Tibial artery (tissue), 4 donors: ENCODE data around the gene UAP1L1.
A peak's percentile ranks its signal among the peaks of the same experiment; 100 is the strongest.
"Not testable (repeated sequence)": the region's sequence is repeated elsewhere in the genome, so short reads cannot be mapped to it uniquely, and the experiment has no call there.

Experiments used
- DNase-seq, 2 donors: peaks; one replicate each; pipeline ENCODE4 v3.0.0-alpha.2; 2019
- H3K27ac ChIP-seq, 2 donors: fragments of 200-600 bp; sonication (generic) in 1 of 2; 1 replicate in 1 of 2; 2 replicates in 1 of 2; pipeline ENCODE4 v1.5.1; 2018 to 2019; ENCODE audit warnings: mild to moderate bottlenecking in 1 of 2
- H3K27me3 ChIP-seq, 2 donors: fragments of 200-600 bp; sonication (generic) in 1 of 2; one replicate each; pipeline versions ENCODE4 v1.5.1 to v1.6.0; 2016 to 2019
- H3K36me3 ChIP-seq, 3 donors: fragments of 200-600 bp; sonication (generic) in 2 of 3; one replicate each; pipeline ENCODE4 v1.5.1; 2016 to 2019; ENCODE audit warnings: mild to moderate bottlenecking in 2 of 3
- H3K4me1 ChIP-seq, 4 donors: fragments of 200-600 bp; sonication (generic) in 2 of 4; 1 replicate in 3 of 4; 2 replicates in 1 of 4; pipeline ENCODE4 v1.5.1; 2016 to 2019
- H3K4me3 ChIP-seq, 2 donors: fragments of 200-600 bp; sonication (generic) in 1 of 2; 1 replicate in 1 of 2; 2 replicates in 1 of 2; pipeline ENCODE4 v1.5.1; 2018 to 2019; ENCODE audit warnings: mild to moderate bottlenecking in 2 of 2
- H3K9me3 ChIP-seq, 3 donors: fragments of 200-600 bp; sonication (generic) in 1 of 3; one replicate each; pipeline ENCODE4 v1.5.1; 2016 to 2019
- intact Hi-C: fragments of 100-400 bp; cut with DNase I; formaldehyde crosslinking; loops from one replicate; pipeline ENCODE4 v1.15.0; 2023; ENCODE audit warnings: low total_unique reads
- TF ChIP-seq, protein P1 (sequence below), 2 experiments: fragments of 200-600 bp in 1 of 2; fragments of 450-650 bp in 1 of 2; IDR thresholded peaks; one replicate each; pipeline ENCODE4 v1.5.1; 2017 to 2019; ENCODE audit warnings: antibody characterized with exemption in 2 of 2, mild to moderate bottlenecking in 1 of 2, moderate library complexity in 1 of 2

UAP1L1 gene

DNA sequence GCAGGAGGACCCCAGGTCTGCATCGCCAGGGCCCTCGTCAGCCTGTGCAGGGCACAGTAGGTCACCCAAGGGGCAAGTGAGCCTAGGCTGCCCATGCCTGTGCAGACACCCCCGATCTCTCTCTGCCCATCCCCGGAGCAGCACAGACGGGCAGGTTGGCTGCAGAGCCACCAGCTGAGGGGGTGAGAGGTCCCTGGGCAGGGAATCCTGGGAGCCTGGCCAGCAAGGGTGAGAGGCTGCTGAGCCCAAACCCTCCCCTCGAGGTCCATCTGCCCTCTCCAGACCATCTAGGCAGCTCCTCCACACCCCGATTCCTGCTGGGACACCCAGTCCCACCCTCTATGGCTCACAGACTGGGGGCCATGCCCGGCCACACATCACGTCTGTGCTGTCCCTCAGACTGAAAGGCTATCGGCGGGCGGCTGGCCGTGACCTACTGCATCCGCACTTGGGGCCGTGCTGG, 40.0 kb downstream of the UAP1L1 start:
- Histone ChIP-seq H3K4me1 (peaks cover 0 to 19% (median 13%) of the 10 kb centered on the region in 4 donors), H3K36me3 (peaks cover 0 to 11% (median 6%) of the 10 kb centered on the region in 3 donors), H3K9me3 (no peaks in the 10 kb centered on the region), H3K27me3 (peaks cover 0 to 36% of the 10 kb centered on the region in 2 donors), H3K4me3 (no peak overlapping the region), H3K27ac (no peak overlapping the region)
- TF ChIP-seq, protein P1, sequence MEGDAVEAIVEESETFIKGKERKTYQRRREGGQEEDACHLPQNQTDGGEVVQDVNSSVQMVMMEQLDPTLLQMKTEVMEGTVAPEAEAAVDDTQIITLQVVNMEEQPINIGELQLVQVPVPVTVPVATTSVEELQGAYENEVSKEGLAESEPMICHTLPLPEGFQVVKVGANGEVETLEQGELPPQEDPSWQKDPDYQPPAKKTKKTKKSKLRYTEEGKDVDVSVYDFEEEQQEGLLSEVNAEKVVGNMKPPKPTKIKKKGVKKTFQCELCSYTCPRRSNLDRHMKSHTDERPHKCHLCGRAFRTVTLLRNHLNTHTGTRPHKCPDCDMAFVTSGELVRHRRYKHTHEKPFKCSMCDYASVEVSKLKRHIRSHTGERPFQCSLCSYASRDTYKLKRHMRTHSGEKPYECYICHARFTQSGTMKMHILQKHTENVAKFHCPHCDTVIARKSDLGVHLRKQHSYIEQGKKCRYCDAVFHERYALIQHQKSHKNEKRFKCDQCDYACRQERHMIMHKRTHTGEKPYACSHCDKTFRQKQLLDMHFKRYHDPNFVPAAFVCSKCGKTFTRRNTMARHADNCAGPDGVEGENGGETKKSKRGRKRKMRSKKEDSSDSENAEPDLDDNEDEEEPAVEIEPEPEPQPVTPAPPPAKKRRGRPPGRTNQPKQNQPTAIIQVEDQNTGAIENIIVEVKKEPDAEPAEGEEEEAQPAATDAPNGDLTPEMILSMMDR (IDR thresholded peaks at IDR 0.05), result no peak
- DNase-seq, result no peak
- intact Hi-C loops, result loop anchor here (1.0 kb wide), 1 partner anchor 14 kb away; no protein-coding TSS in a partner anchor

- H3K27ac ChIP-seq, H3K9me3 ChIP-seq, H3K4me3 ChIP-seq, H3K36me3 ChIP-seq, intact Hi-C loops, DNase-seq: not testable (repeated sequence)
- Histone ChIP-seq H3K4me1 (peaks cover 0 to 19% (median 13%) of the 10 kb centered on the region in 4 donors), H3K27me3 (peaks cover 0 to 28% of the 10 kb centered on the region in 2 donors)
These were observed 40.8 kb downstream of the UAP1L1 start for GRCh38 chr9:137118092-137118603.

DNA sequence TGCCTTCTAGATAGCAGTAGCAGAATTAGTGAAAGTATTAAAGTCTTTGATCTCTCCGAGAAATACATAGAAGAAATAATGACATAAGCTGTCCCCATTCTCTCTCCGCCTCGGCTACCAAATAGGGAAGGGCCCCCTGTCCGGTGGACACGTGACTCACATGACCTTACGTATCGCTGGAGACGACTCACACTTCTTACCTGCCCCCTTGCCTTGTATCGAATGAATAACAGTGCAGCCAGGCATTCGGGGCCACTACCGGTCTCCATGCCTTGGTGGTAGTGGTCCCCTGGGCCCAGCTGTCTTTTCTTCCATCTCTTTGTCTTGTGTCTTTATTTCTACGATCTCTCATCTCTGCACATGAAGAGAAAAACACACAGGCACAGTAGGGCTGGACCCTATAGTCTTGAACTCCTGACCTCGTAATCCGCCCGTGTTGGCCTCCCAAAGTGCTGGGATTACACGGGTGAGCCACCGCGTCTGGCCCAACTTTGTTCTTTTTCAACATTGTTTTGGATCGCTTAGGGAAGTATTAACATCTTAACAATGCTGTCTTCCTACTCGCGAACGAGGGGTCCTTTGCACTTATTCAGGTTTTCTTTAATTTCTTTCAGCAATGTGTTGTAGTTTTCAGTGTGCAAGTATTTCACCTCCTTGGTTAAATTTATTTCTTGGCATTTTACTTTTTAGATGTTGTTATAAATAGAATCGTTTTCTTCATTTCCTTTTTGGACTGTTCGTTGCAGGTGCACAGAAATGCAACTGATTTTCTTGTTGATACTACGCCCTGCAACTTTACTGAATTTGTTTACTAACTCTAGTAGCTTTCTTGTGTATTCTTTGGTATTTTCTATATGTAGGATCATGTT, 44.8 kb downstream of the UAP1L1 start:
- H3K9me3 ChIP-seq, H3K27ac ChIP-seq, H3K4me1 ChIP-seq, DNase-seq, H3K36me3 ChIP-seq, H3K27me3 ChIP-seq, H3K4me3 ChIP-seq: not testable (repeated sequence)
- intact Hi-C loops, result loop anchor here (2.0 kb wide), 1 partner anchor 109 kb away; the partner anchor contains the start of gene SLC34A3

DNA sequence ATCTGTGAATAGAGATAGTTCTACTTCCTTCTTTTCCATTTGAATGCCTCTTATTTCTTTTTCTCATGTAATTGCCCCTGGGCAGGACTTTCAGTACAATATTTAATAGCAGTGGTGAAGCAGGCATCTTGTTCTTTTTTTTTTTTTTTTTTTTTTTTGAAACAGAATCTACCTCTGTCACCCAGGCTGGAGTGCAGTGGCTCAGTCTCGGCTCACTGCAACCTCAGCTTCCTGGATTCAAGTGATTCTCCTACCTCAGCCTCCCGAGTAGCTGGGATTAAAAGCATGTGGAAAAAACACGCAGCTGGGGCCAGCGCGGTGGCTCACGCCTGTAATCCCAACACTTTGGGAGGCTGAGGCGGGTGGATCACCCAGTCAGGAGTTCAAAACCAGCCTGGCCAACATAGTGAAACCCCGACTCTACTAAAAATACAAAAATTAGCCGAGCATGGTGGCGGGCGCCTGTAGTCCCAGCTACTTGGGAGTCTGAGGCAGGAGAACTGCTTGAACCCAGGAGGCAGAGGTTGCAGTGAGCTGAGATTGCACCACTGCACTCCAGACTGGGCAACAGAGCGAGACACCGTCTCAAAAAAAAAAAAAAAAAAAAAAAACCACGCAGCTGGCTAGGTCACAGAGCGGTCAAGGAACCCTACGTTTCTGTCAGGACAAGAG, 45.6 kb downstream of the UAP1L1 start:
- H3K4me3 ChIP-seq, H3K9me3 ChIP-seq, DNase-seq, H3K36me3 ChIP-seq, H3K27ac ChIP-seq, H3K27me3 ChIP-seq, H3K4me1 ChIP-seq: not testable (repeated sequence)
- intact Hi-C loops, result loop anchor here (2.0 kb wide), 1 partner anchor 108 kb away; the partner anchor contains the start of gene SLC34A3

DNA sequence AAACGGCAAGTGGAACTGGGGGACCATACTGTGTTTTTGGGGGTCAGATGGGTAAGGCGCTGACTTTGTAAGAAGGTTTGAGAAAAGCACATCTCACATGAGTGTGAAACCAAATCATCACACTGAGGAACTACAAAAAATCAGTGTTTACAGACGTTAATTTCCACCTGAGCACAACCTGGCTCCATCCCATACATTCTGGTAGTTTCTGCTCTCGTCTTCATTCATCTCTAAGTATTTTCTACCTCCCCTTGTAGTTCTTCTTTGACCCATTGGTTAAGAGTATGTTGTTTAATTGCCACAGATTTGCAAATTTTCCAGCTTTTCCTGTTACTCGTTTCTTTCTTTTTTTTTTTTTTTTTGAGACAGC, 46.1 kb downstream of the UAP1L1 start:
- Histone ChIP-seq H3K4me3 (no peak overlapping the region), H3K27ac (no peak overlapping the region), H3K9me3 (no peaks in the 10 kb centered on the region), H3K27me3 (peaks cover 0 to 11% of the 10 kb centered on the region in 2 donors), H3K36me3 (no peaks in the 10 kb centered on the region), H3K4me1 (peaks cover 0 to 12% (median 7%) of the 10 kb centered on the region in 4 donors)
- DNase-seq, result no peak
- intact Hi-C loops, result loop anchor here (2.0 kb wide), 1 partner anchor 107 kb away; the partner anchor contains the start of gene SLC34A3
- TF ChIP-seq, protein P1 (IDR thresholded peaks at IDR 0.05), result no peak

DNA sequence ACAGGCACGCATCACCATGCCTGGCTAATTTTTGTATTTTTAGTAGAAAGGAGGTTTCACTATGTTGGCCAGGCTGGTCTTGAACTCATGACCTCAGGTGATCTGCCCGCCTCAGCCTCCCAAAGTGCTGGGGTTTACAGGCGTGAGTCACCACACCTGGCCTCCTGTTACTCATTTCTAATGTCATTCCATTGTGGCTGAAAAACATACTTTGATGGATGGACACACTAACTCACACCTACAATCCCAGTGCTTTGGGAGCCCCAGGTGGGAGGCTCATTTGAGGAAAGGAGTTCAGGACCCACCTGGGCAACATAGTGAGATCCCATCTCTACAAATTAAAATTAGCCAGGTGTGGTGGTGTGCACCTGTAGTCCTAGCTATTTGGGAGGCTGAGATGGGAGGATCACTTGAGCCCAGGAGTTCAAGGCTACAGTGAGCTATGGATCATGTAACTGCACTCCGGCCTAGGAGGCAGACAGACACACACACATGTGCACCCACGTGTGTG, 46.7 kb downstream of the UAP1L1 start:
- intact Hi-C loops, result loop anchor here (2.0 kb wide), 1 partner anchor 107 kb away; the partner anchor contains the start of gene SLC34A3
- H3K4me3 ChIP-seq, H3K27ac ChIP-seq, H3K36me3 ChIP-seq, DNase-seq, H3K9me3 ChIP-seq: not testable (repeated sequence)
- Histone ChIP-seq H3K27me3 (peaks cover 0 to 15% of the 10 kb centered on the region in 2 donors), H3K4me1 (peaks cover 0 to 17% (median 8%) of the 10 kb centered on the region in 4 donors)

DNA sequence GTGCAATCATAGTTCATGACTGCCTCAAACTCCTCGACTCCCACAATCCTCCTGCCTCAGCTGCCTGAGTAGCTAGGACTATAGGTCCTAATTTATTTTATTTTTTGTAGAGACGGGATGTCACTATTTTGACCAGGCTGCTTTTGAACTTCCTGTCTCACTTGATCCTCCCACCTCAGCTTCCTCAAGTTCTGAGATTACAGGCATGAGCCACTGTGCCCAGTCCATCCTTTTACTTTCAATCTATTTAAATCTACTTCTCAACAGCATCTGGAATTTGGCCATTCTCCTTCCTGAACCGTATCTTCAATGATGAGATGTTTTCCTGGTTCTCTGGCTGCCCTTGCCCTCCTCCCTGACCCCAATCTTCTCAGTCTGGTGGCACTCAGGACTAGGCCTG, 49.5 kb downstream of the UAP1L1 start:
- Histone ChIP-seq H3K4me3 (peak overlapping the region in 1 of 2 donors; percentile 23), H3K9me3 (peaks cover 0 to 9% (median 8%) of the 10 kb centered on the region in 3 donors), H3K4me1 (peaks cover 0 to 32% (median 19%) of the 10 kb centered on the region in 4 donors), H3K27ac (no peak overlapping the region), H3K36me3 (no peaks in the 10 kb centered on the region), H3K27me3 (peaks cover 0 to 38% of the 10 kb centered on the region in 2 donors)
- TF ChIP-seq, protein P1 (IDR thresholded peaks at IDR 0.05), result no peak
- intact Hi-C loops, result no loop called here
- DNase-seq, result no peak
